Activated B cell treated with CpG ODN at 0.5 μM for 24 hours (primary cell): ENCODE measurements around the gene PCNX1. TPM values are rescaled to one million over a fixed set of nuclear protein-coding genes. Genes with fewer than 3 reads are reported as not detected.

Experiments used
- ATAC-seq: fragments of 200-7000 bp; cut with Tn5 transposase; one replicate; pipeline ENCODE4 v1.10.0; 2021; ENCODE audit warnings: low read depth, mild to moderate bottlenecking, moderate library complexity
- CTCF ChIA-PET: fragments of 350-600 bp; sonication (Branson Sonifier 250); formaldehyde crosslinking; loops from one replicate; lab custom pipeline; 2021; ENCODE audit warnings: antibody characterized with exemption; lab: Charles Lee
- POLR2A ChIA-PET: fragments of 350-600 bp; sonication (Branson Sonifier 250); formaldehyde crosslinking; loops from one replicate; lab custom pipeline; 2021; ENCODE audit warnings: antibody characterized with exemption; lab: Charles Lee
- DNase-seq: peaks from one replicate; pipeline ENCODE4 v3.0.0; 2022
- H3K27ac Mint-ChIP-seq: one replicate; pipeline ENCODE4 v1.8.0; 2020; ENCODE audit warnings: mixed read lengths
- H3K27me3 Mint-ChIP-seq: one replicate; pipeline ENCODE4 v1.8.0; 2021; ENCODE audit warnings: mixed read lengths
- H3K36me3 Mint-ChIP-seq: one replicate; pipeline ENCODE4 v1.8.0; 2021; ENCODE audit warnings: low read depth, mixed read lengths
- H3K4me1 Mint-ChIP-seq: one replicate; pipeline ENCODE4 v1.8.0; 2021; ENCODE audit warnings: mixed read lengths
- H3K4me3 Mint-ChIP-seq: one replicate; pipeline ENCODE4 v1.8.0; 2020; ENCODE audit warnings: mild to moderate bottlenecking, mixed read lengths
- H3K9me3 Mint-ChIP-seq: one replicate; pipeline ENCODE4 v1.8.0; 2020; ENCODE audit warnings: mixed read lengths
- intact Hi-C: fragments of 100-400 bp; cut with micrococcal nuclease; formaldehyde crosslinking; loops from one replicate; pipeline ENCODE4 v1.15.1; 2024
- total RNA-seq: library from RNA; stranded (reverse); gene quantifications from 2 replicates; pipeline ENCODE4 v1.2.3, GENCODE V29; 2022
- TF ChIP-seq, protein P1 (sequence below): fragments of 200-600 bp; IDR thresholded peaks from one replicate; pipeline ENCODE4 v1.8.0; 2022; ENCODE audit warnings: antibody characterized with exemption, mild to moderate bottlenecking

The PCNX1 gene
- total RNA-seq, 1 donor from 2014 or later, result 64.7 TPM

DNA sequence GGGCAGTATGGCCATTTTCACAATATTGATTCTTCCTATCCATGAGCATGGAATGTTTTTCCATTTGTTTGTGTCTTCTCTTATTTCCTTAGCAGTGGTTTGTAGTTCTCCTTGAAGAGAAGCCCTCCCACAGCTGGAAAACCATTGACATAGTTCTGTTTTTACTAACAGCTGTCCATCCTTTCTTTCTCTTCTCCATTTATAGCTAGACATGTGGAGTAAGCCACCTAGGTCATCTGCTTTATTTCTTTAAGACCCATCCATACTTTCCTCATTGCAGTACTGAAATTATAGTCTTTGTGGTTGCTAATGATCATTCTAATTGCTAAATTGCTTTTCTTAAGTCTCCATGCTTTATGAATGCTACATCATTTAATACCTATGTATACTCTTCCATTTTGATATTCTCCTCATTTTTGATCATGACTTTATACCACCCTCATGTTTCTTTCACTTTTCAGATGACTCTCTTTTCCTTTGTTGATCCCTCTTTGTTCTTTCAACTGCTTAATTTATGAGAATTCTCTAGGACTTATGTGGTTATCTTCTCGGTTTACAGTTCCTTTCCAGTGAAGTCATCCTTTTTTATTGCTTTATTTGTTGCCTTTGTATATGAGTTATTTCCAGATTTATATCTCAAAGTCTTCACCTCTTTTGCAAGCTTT, 114.2 kb downstream of the PCNX1 start:
- H3K36me3 Mint-ChIP-seq, result peaks cover 72% of the 10 kb centered on the region
- H3K27me3 Mint-ChIP-seq, result no peaks in the 10 kb centered on the region

DNA sequence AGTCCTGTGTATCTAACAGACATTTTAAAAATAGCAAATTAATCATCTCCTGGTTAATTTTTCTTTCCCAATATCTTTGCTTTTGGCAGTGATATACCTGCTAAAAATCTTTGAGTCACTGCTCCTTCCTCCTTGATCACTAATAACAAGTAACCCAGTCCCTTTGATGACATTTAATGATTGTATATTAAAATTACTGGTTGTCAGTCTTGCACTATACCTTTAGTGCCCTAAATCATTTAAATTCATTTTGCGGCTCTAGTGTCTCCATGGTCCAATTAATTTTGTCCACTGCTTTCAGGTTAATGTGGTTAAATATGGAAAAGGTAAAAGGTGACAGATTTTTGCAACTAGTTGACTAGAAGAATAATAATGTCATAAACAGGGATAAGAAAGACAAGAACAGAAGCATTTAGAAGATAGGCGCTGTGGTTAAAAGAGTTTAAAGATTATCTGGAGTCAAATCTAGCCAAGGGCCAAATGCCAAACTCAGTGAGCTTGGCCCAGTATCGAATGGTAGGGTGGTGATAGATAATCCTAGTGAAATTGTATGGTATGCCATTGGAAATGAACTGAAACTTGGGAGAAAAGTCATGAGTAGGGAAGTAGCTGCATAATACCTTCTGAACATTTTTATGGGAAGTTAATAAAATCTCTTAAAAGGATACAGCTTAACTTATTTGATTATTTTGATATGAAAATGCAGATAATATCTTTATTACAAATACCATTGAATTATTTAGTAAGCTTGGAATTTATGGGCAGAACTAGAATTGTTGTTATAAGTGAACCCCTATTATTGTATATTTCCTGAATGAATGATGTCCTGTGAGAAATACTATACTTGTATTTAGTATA, 115.0 kb downstream of the PCNX1 start:
- Mint-ChIP-seq H3K4me1 (no peaks in the 10 kb centered on the region), H3K27ac (no peak overlapping the region), H3K4me3 (no peak overlapping the region), H3K9me3 (no peaks in the 10 kb centered on the region), H3K36me3 (peaks cover 68% of the 10 kb centered on the region), H3K27me3 (no peaks in the 10 kb centered on the region)
- DNase-seq (no peak), ATAC-seq (no peak)
- TF ChIP-seq, protein P1, sequence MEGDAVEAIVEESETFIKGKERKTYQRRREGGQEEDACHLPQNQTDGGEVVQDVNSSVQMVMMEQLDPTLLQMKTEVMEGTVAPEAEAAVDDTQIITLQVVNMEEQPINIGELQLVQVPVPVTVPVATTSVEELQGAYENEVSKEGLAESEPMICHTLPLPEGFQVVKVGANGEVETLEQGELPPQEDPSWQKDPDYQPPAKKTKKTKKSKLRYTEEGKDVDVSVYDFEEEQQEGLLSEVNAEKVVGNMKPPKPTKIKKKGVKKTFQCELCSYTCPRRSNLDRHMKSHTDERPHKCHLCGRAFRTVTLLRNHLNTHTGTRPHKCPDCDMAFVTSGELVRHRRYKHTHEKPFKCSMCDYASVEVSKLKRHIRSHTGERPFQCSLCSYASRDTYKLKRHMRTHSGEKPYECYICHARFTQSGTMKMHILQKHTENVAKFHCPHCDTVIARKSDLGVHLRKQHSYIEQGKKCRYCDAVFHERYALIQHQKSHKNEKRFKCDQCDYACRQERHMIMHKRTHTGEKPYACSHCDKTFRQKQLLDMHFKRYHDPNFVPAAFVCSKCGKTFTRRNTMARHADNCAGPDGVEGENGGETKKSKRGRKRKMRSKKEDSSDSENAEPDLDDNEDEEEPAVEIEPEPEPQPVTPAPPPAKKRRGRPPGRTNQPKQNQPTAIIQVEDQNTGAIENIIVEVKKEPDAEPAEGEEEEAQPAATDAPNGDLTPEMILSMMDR, result no peak
- POLR2A ChIA-PET, result interaction anchor here (0.6 kb wide), 1 partner anchor 101 kb away, joined by 3 read pairs; no protein-coding TSS in a partner anchor
- intact Hi-C loops, result no loop called here
- CTCF ChIA-PET, result no interaction called here

More for the DNA sequence above, 114.2 kb downstream of the PCNX1 start:
- POLR2A ChIA-PET, result interaction anchor here (0.6 kb wide), 1 partner anchor 101 kb away, joined by 3 read pairs; no protein-coding TSS in a partner anchor
- TF ChIP-seq, protein P1, result no peak
- Mint-ChIP-seq H3K9me3 (no peaks in the 10 kb centered on the region), H3K27ac (no peak overlapping the region), H3K4me3 (no peak overlapping the region), H3K4me1 (no peaks in the 10 kb centered on the region)
- DNase-seq, result no peak
- intact Hi-C loops, result no loop called here
- ATAC-seq, result no peak
- CTCF ChIA-PET, result no interaction called here

DNA sequence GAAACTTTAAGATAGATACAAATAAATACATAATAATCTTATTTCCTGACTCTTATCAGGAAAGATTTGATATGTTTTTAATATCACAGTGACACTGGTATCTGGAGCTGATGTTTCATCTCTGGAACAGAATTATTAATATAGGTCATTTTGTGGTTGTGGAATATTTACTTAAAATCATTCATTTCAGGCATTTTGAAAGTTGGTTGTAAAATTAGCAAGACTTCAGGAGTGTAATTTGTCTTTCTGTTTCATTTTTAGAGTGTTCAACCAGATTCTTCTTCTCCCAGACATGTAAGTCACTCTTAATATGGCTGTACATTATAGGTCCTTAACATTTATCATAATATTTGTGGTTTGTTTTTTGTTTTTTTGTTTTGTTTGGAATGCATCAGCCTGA, 115.7 kb downstream of the PCNX1 start:
- ChIA-PET CTCF (no interaction called here), POLR2A (no interaction called here)
- intact Hi-C loops, result no loop called here
- Mint-ChIP-seq H3K9me3 (no peaks in the 10 kb centered on the region), H3K4me3 (no peak overlapping the region), H3K4me1 (no peaks in the 10 kb centered on the region), H3K36me3 (peaks cover 68% of the 10 kb centered on the region), H3K27ac (no peak overlapping the region), H3K27me3 (no peaks in the 10 kb centered on the region)
- ATAC-seq (no peak), DNase-seq (no peak)
- TF ChIP-seq, protein P1, result no peak

DNA sequence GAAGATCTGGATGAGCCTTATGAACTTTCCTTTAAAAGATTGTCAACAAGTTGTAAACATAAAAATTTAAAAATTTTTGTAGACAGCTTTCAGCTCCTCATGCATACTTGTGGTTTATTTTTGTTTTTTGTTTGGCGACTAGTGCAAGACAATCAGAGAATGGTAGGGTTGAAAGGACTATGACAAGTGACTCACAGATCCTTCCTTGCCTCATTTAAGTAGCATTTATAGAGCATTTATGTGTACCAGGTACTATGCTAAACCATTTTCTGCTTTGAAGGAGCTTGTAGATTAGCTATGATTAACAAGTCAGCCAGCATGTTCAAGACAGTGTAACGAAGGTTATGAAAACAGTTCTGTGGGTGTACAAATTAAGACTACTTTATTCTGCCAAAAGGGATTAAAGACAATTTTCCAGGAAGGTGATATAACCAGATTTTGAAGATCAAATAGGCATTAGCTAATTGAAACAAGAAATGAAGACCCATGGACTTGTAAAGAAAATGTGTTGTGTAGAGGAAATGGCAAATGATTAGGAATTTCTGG, 122.0 kb downstream of the PCNX1 start:
- H3K27ac Mint-ChIP-seq, result no peak overlapping the region
- no peaks in the 10 kb centered on the region for H3K4me1 Mint-ChIP-seq
- peaks cover 69% of the 10 kb centered on the region for H3K36me3 Mint-ChIP-seq
- ChIA-PET POLR2A (no interaction called here), CTCF (no interaction called here)
- no peaks in the 10 kb centered on the region for H3K27me3 Mint-ChIP-seq
- H3K9me3 Mint-ChIP-seq, result no peaks in the 10 kb centered on the region
- TF ChIP-seq, protein P1, result no peak
- intact Hi-C loops, result no loop called here
- DNase-seq (no peak), ATAC-seq (no peak)
- H3K4me3 Mint-ChIP-seq, result no peak overlapping the region

DNA sequence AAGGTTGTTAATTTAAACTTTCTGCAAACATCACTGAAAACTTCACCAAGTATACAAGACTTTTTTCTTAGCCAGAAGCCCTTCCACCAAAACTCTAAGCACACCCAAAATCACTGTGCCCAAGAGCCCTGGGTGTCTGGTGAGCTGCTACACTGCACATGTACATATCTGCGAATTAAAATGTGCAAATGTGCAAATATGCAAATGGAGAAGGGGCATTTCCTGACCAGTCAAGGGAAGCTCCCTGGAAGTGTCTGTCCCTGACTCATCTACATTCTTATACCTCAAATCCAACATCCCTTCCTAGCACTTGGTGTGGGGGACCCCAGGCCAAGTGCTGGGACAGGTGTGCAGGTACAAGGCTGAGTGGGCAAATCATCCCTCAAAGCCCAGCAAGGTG, 123.7 kb downstream of the PCNX1 start:
- TF ChIP-seq, protein P1, result no peak
- no peak overlapping the region for H3K27ac Mint-ChIP-seq
- DNase-seq, result no peak
- peaks cover 72% of the 10 kb centered on the region for H3K36me3 Mint-ChIP-seq
- no peaks in the 10 kb centered on the region for H3K4me1 Mint-ChIP-seq
- ChIA-PET POLR2A (no interaction called here), CTCF (no interaction called here)
- H3K9me3 Mint-ChIP-seq, result no peaks in the 10 kb centered on the region
- no peak for ATAC-seq
- intact Hi-C loops, result no loop called here
- H3K4me3 Mint-ChIP-seq, result no peak overlapping the region
- no peaks in the 10 kb centered on the region for H3K27me3 Mint-ChIP-seq
